Kidney glomerular epithelial cell (primary cell): ENCODE data around the gene CLIP2.
"Not testable (repeated sequence)": the region's sequence is repeated elsewhere in the genome, so short reads cannot be mapped to it uniquely, and the experiment has no call there.

Experiments used
- DNase-seq: peaks from one replicate; lab custom pipeline; 2025; lab: John Stamatoyannopoulos, UW

Gene CLIP2

DNA sequence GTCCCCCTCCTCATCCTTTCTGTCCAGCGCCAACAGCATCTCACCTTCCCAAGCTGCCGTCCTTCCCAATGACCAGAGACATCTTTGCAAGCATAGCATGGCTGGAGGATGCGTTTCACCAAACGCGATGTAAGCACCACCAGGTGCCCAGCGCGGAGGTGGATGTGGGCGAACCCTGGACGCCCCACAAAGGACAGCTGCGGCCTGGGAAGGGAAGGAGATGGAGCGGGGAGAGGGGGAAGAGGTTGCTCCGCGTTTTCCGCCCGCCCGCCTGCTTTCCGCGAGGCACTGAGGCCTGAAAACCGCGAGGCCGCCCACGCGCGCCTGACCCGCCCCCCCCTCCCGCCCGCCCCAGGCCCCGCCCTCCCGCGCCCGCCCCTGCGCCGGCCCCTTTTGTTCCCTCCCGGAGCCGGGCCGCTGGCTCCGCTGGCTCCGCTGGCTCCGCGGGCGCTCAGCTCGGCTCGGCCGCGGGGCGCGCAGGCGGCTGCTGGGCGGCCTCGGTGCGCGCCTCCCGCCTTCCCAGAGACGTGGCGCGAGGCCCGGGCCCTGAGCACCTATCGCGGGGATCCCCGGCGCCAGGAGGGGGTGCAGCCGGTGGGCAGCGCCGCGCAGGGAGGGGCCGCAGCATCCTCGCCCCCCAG lies at the start of gene CLIP2:
TSS of gene CLIP2 (plus strand) at position 390 of the 641 bp plus-strand sequence. CDS start 28,140 bp downstream, outside the sequence.
- peak; percentile 46 for DNase-seq

DNA sequence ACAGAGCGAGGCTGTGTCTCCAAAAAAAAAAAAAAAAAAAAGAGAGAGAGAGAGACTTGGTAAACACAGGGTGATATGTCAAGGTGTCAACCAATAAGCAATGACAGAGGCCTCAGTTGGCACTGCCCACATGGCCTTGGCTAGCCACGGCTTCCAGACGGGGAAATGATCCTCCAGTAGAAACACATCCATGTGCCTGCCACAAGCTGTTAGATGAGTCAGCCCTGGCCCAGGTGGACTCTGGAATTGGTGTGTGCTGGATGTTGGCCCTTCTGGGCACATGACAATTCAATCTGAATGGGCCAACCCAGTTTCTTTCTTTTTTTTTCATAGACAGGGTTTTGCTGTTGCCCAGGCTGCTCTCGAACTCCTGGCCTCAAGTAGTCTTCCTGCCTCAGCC lies 48.7 kb upstream of the CLIP2 start:
- DNase-seq: no peak

DNA sequence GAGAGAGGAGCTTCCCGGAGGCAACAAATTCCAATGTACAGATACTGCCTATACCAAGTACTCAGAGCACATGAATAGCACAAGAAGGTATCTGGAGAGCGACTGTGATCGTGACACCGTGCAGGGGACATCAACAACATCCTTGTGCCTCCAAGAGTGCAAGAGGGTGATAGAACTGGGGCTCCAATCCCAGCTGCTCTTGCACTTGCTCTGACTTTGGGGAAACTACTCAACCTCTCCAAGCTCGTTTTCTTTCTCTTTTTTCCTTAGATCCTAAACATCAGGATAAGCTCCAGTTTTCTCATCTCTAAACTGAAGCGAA lies 47.1 kb upstream of the CLIP2 start:
- no peak for DNase-seq

DNA sequence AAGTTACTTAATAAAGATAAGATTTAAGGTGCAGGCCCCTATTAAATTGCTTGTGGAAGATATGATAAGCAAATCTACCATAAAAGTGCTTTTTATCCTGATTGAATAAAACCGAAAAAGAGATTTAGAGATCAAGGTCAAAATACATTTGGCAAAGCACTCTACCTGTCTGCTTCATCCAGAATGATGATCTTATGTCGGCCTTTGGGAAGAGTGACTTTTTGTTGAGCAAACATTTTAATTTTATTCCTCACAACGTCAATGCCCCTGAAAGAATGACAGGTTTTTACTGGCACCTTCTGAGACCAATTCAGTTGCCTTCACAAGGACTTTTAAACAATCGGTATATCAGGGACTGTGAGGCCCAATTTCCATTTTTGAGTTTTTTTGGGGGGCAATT lies 42.7 kb upstream of the CLIP2 start:
- no peak for DNase-seq

DNA sequence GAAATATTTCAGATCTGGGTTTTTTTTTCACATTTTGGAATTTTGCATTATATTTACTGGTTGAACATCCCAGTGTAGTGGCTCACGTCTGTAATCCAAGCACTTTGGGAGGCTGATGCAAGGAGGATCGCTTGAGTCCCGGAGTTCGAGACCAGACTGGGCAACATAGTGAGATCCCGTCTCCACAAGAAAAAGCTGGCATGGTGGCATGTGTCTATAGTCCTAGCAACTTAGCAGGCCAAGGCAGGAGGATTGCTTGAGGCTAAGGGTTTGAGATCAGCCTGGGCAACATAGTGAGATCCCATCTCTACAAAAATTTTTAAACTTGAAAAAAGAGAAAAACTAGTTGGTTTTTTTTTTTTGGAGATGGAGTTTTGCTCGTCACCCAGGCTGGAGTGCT lies 41.1 kb upstream of the CLIP2 start:
- DNase-seq: no peak

DNA sequence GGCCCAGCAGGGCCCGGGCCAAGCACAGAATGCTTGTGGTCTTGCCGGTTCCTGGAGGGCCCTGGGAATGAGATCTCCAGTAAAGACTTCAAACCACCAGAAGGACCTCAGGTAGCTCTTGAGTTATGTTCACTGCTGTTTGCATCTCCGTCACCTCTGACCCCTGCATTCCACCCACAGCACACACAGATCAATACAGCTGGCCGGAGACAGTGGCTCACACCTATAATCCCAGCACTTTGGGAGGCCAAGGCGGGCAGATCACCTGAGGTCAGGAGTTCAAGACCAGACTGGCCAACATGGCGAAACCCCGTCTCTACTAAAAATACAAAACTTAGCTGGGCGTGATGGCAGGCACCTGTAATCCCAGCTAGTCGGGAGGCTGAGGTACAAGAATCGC lies 40.1 kb upstream of the CLIP2 start:
- not testable (repeated sequence) for DNase-seq

DNA sequence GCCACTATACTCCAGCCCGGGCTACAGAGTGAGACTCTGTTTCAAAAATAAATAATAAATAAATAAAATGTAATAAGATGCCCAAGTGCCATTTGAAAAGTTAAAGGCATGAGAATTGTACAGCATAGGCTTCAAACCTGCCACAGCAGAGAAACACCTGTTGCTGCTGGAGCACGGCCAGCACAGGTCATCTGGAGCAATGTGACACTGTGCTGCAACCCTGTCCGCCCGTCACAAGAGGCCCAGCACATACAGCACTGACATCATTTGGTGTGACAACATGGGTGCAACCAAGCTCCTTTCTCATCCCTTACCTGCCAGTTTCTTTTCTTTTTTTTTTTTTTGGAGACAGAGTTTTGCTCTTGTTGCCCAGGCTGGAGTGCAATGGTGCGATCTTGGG lies 36.3 kb upstream of the CLIP2 start:
- no peak for DNase-seq

DNA sequence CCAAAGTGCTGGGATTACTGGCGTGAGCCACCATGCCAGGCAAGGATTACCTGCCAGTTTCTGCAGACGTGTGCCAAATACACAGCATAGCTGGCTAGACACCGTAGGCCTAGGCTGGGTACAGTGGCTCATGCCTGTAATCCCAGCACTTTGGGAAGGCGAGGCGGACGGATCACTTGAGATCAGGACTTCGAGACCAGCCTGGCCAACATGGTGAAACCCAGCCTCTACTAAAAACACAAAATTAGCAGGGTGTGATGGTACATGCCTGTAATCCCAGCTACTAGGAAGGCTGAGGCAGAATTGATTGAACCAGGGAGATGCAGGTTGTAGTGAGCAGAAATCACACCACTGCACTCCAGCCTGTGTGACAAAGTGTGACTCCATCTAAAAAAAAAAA lies 35.9 kb upstream of the CLIP2 start:
- no peak for DNase-seq

DNA sequence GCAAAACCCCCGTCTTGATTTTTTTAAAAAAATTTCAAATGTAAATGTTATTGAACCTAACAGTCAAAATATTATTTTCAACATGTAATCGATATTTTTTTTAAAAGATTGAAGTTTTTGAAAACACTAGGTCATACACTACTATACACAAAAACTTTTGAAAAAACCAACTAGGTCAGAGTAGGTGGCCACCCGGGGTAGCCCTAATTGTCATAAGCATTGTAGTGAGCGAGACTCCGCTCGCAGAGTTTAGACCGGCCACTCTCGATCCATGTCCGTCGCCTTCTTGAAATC lies 35.4 kb upstream of the CLIP2 start:
- no peak for DNase-seq

DNA sequence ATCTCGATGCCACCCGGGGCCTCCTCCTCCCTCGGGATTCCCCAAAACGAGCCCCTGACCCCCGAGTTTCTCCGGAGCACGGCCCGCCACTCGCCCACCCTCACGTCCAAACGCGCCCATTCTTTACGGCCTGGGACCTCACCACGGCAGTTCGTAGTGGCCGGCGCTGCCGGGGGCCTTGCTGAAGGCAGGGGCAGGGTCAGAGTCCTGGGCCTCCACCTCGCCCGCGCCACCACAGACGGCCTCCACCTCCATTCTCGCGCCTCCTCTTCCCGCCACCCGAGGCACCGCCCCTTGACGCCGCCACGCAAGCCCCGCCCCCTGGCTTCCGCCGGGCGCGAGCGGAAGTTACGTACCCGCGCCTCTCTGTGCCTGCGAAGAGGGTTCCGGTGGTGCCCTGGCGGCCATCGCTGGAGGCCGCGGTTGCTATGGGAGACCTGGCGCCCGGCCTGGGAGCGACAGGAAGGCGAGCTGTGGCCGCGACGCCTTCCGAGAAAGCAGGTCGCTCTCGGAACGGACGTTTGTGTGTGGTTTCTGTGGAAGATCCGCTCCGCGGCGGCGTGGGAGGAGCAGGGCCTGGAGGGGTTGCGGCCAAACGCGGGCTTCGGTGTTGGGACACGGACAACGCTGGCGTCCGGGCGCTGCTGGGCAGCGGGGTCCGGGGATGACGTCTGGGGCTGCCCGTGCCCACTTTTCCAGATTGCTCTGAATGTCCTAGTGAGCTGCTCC lies 34.9 kb upstream of the CLIP2 start, which contains the start of gene RFC2:
TSS of gene RFC2 (minus strand) at position 271 of the 729 bp plus-strand sequence. CDS start at position 255, 16 bp downstream.
- DNase-seq: peak; percentile 87

DNA sequence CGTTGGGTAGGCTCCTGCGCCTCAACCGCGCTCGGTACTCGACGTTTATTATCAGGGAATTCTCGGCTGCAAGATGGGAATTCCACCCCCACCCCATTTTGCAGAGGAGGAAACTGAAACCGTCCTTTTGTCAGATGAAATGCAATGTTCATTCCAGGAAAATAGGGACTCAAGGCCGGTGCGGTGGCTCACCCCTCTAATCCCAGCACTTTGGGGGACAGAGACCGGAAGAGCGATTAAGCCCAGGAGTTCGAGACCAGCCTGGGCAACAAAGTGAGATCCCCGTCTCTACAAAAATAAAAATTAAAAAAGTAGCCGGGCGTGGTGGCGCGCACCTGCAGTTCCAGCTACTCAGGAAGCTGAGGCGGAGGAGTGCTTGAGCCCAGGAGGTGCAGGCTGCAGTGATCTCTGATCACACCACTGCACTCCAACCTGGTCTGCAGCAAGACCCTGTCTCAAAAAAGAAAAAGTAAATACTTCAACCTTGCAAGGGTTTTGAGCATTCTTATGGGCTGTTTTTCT lies 34.3 kb upstream of the CLIP2 start:
- DNase-seq: no peak

DNA sequence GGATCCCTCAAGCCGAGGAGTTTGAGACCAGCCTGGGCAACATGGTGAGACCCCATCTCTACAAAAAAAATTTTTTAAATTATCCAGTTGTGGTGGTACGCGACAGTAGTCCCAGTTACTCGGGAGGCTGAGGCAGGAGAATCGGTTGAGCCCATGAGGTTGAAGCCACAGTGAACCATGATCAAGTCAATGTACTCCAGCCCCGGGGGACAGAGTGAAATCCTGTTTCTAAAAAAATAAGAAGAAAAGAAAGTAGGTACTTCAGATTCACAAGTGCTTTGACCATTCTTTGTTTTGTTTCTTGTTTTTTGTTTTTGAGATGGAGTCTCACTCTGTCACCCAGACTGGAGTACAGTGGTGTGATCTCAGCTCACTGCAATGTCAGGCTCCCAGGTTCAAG lies 33.7 kb upstream of the CLIP2 start:
- DNase-seq: not testable (repeated sequence)

DNA sequence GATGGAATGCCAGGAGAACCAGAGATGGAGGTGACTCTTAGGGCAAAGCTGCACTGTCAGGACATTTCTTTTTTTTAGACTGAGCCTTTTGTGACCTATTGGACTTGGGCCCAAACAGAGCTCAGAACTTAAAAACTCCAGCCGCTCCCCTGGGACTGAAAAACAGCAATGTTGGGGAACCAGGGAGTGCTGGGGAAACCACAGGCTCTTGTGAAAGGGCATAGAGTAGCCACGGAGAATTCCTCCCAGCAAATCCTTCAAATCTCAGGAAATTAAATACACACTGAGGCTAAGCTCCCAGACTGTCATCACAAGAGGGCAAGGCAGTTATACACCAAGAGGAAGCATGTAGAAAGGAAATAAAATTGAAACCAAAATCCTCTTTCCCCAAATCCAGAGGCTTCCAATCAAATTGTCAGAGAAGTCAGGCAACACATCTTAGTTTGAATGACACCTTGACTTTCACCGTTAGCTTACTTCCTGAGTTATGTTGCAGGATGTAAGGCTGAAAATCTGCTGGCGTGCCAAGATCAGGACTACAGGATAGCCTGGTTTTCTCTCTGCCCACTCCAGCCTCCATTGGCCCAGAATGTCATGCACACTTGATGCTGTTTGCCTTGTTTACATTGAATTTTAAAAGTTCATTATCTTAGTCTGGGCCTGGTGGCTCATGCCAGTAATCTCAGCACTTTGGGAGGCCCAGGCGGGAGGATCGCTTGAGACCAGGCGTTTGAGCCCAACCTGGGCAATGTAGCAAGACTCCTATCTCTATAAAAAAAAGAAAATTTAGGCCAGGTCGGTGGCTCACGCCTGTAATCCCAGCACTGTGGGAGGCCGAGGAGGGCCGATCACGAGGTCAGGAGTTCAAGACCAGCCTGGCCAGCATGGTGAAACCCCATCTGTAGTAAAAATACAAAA lies 32.5 kb upstream of the CLIP2 start:
- no peak for DNase-seq

DNA sequence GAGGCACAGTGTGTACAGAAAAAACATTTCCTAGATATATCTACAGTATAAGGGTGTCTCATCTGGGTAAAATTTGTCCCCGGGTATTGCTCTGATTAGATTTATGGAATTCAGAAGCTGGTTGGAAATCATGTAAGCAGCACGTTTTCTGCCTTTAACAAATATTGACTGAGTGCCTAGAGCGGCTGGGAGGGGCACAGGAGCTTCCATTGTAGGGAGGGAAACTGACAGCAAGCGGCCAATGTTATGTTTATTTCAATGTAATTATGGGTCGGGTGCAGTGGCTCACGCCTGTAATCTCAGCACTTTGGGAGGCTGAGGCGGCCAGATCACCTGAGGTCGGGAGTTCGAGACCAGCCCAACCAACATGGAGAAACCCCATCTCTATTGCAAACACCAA lies 30.6 kb upstream of the CLIP2 start:
- DNase-seq: no peak

DNA sequence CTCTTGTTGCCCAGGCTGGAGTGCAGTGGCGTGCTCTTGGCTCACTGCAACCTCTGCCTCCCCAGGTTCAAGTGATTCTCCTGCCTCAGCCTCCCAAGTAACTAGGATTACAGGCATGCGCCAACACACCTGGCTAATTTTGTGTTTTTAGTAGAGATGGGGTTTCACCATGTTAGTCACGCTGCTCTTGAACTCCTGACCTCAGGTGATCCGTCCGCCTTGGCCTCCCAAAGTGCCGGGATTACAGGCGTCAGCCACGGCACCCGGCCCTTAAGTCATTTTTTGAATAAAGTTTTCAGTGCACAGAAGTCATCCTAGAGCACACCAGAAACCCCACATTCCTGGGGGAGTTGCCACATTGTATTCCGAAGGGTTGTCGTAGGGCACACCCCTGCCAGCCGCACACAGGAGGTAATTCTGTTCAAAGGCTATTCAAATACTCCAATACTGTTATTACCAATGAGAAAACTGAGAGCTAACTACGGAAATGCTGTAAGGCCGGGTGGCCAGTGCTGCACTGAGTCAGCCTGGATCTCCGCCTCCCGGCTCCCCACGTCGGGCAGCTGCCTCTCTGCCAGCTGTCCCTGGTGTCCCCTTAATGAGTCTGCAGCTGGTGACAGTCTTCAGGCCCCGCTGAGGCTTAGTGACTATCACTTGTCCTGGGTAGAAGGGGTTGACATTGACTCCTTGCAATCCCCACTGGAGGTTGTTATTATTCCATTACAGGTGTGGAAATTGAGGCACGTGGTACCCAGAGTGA lies 26.4 kb upstream of the CLIP2 start:
- no peak for DNase-seq

DNA sequence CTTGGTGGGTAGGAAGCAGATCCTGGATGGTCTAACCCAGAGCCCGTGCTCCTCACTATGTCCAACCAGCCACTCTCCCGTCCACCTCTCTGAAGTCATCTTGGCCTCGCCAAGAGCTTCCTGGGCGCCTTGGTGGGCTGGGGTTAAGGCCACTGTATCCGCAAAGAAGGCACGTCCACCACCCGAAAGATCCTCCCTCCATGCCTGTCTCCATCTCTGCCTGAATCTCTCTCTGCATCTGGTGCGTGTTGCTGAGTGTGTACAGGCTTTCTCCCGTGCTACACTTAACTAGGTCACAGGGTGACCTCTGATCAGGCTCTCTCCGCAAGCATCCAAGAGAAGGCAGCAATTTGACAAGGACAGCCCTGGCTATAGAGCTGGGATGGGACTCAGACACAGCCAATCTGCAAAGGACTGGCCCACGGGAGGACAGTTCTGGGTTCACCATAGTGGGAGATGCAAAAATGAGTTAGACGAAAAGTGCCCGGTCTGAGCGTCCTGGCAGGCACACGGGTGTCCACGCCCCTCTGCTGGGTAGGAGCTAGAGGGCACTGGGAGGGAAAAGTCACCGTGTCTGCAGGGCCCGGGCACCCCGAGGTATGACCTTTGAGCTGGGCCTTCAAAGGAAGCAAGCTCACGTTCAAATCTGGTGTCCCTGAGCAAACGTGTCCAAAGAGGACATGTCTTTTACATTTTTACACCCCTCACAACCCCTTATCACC lies 25.6 kb upstream of the CLIP2 start:
- DNase-seq: no peak

DNA sequence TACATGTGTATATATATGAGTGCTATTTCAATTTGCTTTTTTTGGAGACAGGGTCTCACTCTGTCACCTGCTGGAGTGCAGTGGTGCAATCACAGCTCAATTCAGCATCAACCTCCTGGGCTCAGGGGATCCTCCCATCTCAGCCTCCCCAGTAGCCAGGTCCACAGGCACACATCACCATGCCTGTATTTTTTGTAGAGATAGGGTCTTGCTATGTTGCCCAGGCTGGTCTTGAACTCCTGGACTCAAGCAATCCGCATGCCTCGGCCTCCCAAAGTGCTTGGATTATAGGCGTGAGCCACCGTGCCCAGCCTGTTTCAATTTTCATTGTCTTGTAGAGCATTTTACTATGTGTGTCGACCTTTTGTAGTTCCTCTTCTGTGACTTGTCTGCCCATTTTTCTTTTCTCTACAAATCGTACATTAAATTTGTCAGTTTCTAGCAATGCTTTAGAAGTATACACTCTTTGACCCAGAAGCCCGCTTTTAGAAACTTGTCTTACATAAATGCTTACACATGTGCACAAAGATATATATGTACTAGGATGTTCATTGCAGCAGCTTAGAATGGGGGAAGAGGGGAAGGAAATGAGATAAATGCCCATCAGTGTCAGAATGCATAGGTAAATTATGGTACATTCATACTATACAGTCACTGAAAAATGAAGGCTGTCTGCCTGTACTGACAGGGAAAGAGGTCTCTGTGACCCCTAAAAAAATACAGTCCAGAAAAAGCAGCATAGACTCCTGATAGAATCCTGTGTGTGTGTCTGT lies 22.8 kb upstream of the CLIP2 start:
- no peak for DNase-seq

DNA sequence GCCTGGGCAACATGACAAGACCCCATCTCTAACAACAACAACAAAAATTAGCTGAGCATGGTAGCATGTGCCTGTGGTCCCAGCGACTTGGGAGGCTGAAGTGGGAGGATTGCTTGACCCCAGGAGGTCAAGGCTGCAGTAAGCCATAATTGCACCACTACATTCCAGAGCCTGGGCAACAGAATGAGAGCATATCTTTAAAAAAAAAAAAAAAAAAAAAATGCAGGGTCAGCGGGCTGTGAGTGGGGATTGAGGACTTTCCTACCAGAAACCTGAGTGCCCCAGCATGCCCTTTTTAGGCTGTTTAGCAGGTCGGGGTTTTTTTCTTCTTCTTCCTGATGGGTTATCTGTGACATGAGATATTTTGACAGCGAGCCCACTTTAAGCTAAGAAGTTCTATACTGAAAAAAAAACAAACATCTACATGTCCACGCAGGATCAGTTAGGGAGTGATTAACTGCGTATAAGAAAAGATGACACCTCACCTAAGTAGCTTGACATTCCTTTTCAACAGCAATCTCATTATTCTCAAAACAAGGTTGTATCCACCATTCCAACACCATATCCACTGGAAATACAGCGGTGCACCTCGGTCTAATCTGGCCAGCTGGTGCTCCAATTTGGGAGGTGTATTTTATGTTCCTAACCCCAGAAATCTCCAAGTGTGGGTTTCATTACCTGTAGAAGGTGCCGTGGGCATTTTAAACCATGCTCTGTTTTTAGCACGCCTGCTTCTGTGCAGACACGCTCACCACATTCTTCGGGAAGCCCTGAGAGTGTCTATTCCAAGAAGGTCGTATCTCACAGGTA lies 21.2 kb upstream of the CLIP2 start:
- no peak for DNase-seq

DNA sequence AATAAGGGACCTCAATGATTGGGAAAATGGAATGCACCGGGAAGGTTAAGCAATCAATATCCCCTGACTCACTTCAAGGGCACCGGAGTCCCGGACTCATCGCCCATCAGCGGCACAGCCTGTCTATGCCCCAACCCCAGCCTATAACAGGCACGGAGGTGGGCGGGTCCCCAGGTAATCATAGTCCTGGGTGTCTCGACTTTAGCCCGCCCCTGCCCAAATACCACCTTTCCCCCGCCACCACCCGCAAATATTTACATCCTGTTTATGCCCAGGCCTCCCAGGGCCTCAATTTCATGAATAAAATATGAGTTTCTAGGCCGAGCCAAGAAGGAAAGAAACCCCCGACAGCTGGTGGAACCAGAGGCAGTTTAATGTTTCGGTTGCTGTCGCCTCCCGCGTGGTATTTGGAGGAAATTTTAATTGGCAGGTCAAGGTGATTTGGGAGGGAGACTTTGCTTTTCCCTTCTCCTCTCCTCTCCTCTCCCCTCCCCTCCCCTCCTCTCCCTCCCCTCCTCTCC lies 19.4 kb upstream of the CLIP2 start:
- peak; percentile 25 for DNase-seq
